ENCODE results near the gene AK8.
"Not testable (repeated sequence)": the region's sequence is repeated elsewhere in the genome, so short reads cannot be mapped to it uniquely, and the experiment has no call there.

The AK8 gene

DNA sequence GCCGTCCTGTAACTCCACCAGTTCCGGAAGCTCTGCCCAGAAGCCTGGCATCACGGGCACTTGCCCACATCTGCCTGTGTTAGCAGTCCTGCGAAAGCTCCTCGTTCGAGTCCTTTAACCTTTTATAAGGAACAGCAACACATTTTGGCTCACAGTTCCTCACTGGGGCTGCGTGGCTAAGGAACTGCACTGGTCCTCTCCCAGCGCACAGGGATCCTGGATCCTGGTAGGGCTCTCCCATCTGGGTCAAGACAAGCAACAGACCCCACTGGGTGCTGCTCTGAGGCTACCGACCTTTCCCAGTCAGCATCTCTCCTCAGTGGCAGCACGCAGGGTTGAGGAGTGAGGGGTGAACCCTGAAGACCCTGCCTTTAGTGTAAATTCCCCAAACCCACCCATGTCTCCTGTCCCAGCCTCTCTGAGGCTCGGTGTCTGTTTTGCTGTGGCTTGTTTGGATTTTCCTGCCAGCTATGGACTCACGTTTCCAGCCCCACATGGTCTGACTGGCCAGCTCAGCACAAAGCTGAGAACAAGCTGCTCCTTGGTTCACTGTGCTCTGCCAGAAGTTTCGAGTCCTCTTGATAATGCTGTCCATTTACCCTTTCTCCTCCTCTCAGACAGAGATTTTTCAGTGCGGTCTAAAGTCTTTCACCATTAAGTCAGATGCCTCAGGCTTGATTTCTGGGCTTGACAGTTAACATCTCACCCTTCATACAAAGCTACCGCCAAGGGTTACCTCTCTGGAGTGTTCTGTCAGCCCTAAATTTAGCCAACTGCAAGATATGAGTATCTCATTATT is 80.0 kb downstream of the AK8 start:
- no peak for DNase-seq (ENCODE audit: low spot score)

- DNase-seq (ENCODE audit: low spot score), result no peak
These were observed 82.4 kb downstream of the AK8 start for GRCh38 chr9:132795511-132796303.

DNA sequence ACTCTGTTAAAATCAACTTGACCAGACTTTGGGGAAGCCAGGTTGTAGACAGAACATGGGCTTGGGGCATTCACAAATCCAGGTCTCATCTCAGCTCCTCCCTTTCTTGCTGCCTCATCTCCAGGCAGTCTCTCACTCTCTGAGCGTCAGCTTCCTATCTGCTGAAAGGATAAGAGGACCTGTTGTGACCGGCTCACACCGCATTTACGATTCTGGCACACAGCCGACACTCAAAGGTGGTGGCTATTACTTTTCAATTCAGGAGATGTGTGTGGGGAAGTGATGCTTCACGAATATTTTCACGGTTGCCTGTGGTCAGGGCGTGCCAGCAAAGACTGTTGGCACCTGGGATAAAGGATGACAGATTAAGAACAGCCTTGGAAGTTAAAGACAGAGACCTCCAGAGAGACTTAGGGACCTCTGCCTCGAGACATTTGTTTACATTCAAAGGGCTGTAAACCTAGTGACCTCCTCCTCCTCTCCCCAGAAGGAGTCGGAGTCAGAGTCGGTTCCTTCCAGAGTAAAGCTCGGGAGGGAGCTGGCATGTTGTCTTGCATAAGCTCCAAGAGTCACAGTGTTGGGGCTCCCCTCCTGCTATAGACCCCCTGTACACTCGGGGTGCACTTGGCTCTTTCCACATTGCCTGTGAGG is 83.2 kb downstream of the AK8 start:
- no peak for DNase-seq (ENCODE audit: low spot score)

DNA sequence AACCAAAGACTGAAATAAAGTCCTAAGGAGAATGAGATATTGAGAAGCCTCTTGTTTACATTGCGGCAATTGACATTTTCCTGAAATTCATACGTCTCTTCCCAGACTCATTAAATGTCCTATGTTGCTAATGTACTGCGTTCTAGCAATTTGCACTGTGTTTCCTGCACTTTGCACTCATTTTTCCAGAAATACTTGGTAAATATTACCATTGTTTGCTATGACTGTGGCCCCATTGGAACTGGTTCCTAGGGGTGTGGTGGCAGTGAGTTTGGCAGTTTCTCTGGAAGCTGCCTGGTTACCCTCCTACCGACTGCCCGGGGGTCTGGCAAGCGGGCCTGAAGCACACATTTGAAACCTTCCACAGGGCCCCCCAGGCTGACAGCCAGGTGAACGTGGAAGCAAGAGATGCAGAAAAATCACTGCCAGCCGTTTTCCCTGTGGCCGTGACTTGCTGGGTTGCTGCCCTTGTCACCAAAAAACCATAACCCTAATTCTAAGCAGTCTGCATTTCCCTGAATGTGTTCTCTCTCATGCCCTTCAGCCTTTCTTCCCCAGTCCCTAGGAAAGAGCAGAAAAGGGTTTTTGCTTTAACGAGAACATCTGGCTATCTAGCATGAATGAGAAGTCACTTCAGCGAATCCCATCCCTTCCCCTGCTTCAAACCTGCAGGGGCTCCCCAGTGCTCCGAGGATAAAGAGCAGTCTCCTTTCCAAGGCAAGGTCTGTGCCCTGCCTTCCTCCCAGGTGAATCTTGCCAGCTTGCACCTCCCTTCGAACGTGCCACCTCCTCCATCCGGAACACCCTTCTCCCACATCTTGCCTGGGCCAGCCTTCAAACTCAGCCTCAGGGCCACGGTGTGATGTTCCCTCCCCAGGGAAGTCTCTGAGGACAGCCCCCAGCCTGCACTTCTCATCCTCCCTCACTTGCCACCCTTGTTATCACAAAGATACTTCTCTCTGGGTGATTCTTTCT is 84.2 kb downstream of the AK8 start:
- no peak for DNase-seq (ENCODE audit: low spot score)

- DNase-seq (ENCODE audit: low spot score), result no peak
These were observed 85.5 kb downstream of the AK8 start for GRCh38 chr9:132792547-132792946.

GRCh38 chr9:132791699-132792240 is 86.3 kb downstream of the AK8 start:
- no peak for DNase-seq (ENCODE audit: low spot score)

- no peak for DNase-seq (ENCODE audit: low spot score)
These were observed 88.4 kb downstream of the AK8 start for GRCh38 chr9:132789719-132790118.

GRCh38 chr9:132788378-132788777 is 89.7 kb downstream of the AK8 start:
- no peak for DNase-seq (ENCODE audit: low spot score)

DNA sequence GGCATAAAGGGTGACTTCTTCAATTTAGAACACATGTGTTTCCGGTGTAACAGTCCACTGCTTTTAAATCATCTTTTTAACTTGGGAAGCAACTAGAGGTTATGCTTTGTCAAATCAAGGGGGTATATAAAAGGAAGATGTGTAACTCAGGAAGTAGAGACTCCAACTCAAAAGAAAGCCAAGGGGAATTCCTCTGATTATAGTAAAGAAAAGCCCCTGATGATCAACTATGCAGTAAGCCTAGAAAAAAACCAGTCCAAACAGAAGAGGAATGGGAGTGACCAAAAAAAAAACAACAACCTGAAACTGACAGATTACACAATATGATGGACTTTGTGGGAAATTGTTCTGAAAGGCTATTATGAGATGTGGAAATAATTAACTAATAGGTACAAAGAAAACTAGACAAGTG is 90.3 kb downstream of the AK8 start:
- DNase-seq (ENCODE audit: low spot score), result no peak

GRCh38 chr9:132784286-132784830 is 93.7 kb downstream of the AK8 start:
- DNase-seq (ENCODE audit: low spot score), result no peak

- no peak for DNase-seq (ENCODE audit: low spot score)
These were observed 95.1 kb downstream of the AK8 start for GRCh38 chr9:132783006-132783405.

- no peak for DNase-seq (ENCODE audit: low spot score)
These were observed 96.0 kb downstream of the AK8 start for GRCh38 chr9:132782037-132782436.

DNA sequence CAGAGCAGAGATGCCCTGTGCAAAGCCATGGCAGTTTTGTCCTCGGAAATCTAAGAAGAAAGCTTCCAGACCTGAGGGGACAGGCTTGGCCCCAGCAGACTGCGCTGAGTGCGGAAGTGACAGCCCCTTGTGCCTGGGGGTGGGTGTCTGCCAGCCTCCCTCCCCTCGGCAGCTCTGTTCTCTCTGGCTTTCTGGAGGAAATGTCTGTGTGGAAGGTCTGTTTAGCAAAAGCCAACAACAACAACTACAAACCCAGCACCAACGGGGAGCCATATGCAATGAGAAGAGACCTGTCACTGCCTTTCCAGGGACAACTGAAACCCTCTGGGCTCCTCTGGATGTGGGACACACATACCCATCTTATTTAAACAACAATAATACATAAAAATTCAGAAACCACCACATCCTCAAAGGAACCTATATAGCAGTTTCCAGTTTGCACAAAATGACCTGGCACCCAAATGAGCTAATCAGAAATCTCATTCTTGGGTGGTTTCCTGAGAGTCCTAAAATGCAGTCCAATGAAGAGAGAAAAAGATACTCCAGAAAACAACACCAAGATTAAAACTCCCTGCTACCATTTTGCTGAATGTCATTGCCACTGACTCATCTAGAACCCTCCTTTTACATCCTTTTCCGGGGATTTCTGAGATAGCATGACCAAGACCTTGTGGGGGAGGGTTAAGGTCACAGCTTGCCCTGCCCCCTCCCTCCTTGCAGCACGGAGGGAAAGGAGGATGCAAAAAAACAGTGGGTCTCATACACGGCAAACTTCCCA is 97.7 kb downstream of the AK8 start:
- DNase-seq (ENCODE audit: low spot score), result no peak

DNA sequence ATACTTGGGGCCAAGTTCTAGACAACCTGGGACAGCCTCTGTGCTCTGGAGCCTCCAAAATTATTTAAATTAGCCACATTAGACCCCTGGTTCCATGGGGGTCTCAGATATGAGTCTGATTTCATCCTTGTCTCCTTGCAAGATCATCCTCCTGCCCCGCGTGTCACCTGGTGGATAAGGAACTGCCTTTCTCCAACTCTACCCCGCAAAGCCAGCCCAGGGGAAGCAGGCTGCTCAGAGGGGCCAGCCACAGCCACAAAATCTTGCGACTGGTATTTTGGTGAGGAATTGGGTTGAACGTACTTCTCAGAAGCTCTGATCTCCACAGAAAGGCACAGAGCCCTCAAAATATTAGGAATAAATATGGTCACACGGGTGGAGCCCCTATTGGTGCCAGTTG is 101.2 kb downstream of the AK8 start:
- DNase-seq (ENCODE audit: low spot score), result no peak

GRCh38 chr9:132776268-132776667 is 101.8 kb downstream of the AK8 start:
- DNase-seq (ENCODE audit: low spot score), result no peak

GRCh38 chr9:132775720-132776119 is 102.4 kb downstream of the AK8 start:
- DNase-seq (ENCODE audit: low spot score), result no peak

DNA sequence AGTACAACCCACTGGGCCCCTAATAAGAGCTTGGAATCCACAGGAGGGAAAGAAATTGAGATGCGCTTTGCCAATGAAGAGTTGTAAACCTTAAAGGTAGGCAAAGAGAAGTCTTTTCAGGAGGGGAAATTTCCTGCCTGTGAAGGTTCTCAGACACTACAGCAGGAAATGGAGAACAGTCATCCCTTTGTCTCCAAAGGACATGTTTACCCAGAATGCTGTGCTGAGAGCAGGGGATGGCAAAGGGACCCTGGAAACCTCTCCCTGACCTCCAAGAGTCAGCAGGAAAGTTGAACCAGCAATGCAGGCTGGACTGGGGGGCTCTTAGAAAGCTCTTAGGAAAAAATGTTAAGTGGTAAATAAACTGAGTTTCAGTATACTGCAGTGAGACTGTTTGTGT is 103.2 kb downstream of the AK8 start:
- DNase-seq (ENCODE audit: low spot score), result no peak

- no peak for DNase-seq (ENCODE audit: low spot score)
These were observed 104.2 kb downstream of the AK8 start for GRCh38 chr9:132773764-132774339.

- DNase-seq (ENCODE audit: low spot score), result no peak
These were observed 105.0 kb downstream of the AK8 start for GRCh38 chr9:132773093-132773492.

DNA sequence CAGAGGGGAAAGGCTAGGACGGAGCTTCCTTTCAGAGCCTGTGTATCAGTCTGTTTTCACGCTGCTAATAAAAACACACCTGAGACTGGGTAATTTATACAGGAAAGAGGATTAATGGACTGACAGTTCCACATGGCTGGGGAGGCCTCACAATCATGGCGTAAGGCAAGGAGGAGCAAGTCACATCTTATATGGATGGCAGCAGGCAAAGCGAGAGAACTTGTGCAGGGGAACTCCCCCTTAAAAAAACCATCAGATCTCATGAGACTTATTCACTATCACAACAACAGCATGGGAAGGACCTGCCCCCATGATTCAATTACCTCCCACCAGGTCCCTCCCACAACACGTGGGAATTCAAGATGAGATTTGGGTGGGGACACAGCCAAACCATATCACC is 106.3 kb downstream of the AK8 start:
- DNase-seq (ENCODE audit: low spot score), result not testable (repeated sequence)

Data from GM03348 (cell line).